Right lobe of liver (tissue), 6 donors: ENCODE measurements around the gene AKTIP. TPM values are rescaled to one million over a fixed set of nuclear protein-coding genes. Genes with fewer than 3 reads are reported as not detected.

Experiments
- ATAC-seq, 4 donors: fragments of 200-7000 bp; cut with Tn5 transposase; one replicate each; pipeline ENCODE4 v1.9.1; 2020; ENCODE audit warnings: mild to moderate bottlenecking in 4 of 4, moderate library complexity in 4 of 4
- DNase-seq, 3 donors: peaks; one replicate each; pipeline ENCODE4 v3.0.0-alpha.2; 2020
- H3K27ac ChIP-seq, 3 donors: fragments of 200-600 bp; one replicate each; pipeline ENCODE4 v1.8.0; 2022
- H3K27me3 ChIP-seq, 2 donors: fragments of 200-600 bp; one replicate each; pipeline ENCODE4 v1.8.0; 2022
- H3K36me3 ChIP-seq, 4 donors: fragments of 200-600 bp; sonication (generic) in 1 of 4; one replicate each; pipeline versions ENCODE4 v1.5.1 to v1.8.0; 2017 to 2022; ENCODE audit warnings: control low read depth in 1 of 4
- H3K4me1 ChIP-seq, 4 donors: fragments of 200-600 bp; sonication (generic) in 1 of 4; one replicate each; pipeline versions ENCODE4 v1.5.1 to v1.8.0; 2017 to 2022; ENCODE audit warnings: control low read depth in 1 of 4
- H3K4me3 ChIP-seq, 3 donors: fragments of 200-600 bp; one replicate each; pipeline ENCODE4 v1.8.0; 2022
- H3K9me3 ChIP-seq, 4 donors: fragments of 200-600 bp; sonication (generic) in 1 of 4; one replicate each; pipeline versions ENCODE4 v1.5.1 to v1.8.0; 2017 to 2022; ENCODE audit warnings: control low read depth in 1 of 4
- CTCF ChIP-seq, 4 donors: fragments of 200-600 bp in 3 of 4; fragments of 450-650 bp in 1 of 4; IDR thresholded peaks; one replicate each; pipeline versions ENCODE4 v1.5.1 to v1.8.0; 2016 to 2022; ENCODE audit warnings: antibody characterized with exemption in 4 of 4, mild to moderate bottlenecking in 2 of 4
- POLR2A ChIP-seq: fragments of 450-650 bp; IDR thresholded peaks from one replicate; pipeline ENCODE4 v1.6.1; 2017; ENCODE audit warnings: antibody characterized with exemption, mild to moderate bottlenecking
- WGBS: methylation state at CpG from one replicate; pipeline ENCODE4 v1.1.6; 2018; ENCODE audit warnings: low coverage, low lambda C conversion rate; ENCODE audit not compliant: insufficient coverage; ENCODE audit errors: missing lambda C conversion rate; 5-methylcytosine and 5-hydroxymethylcytosine counted together
- intact Hi-C, 2 donors: fragments of 100-400 bp; cut with DNase I; formaldehyde crosslinking; loops; one replicate each; pipeline versions ENCODE4 v1.11.2 to v1.14.1; 2022
- total RNA-seq, 6 experiments: library from RNA; depleted of rRNA in 2 of 6; stranded (reverse); fragments of >200 nt in 2 of 6; fragmentation: NEBNext Ultra II Directional in 3 of 6; extraction: Animal tissue kit (Norgen Biotek cat#: 25700) in 3 of 6; gene quantifications; one replicate each; pipeline versions ENCODE4 v1.1.0 to v1.2.4, GENCODE V29; 2016 to 2023
- donor health status: DM: no; HTN: yes; CAD: no.
- donor health status: DM: no; HTN: no; CAD: no.
- donor health status: DM: no; HTN: no; CAD: no.
- donor health status: DM: no; HTN: yes; CAD: no.
- donor health status: DM: no; HTN: yes; CAD: no.

The AKTIP gene
- total RNA-seq, 6 experiments from 2014 or later: 23.3 to 42.4 (median 26.5) TPM

- H3K27ac ChIP-seq: peak overlapping the region; percentile 9 to 96 (median 96)
- DNase-seq (no peak), ATAC-seq (no peak)
- no peak overlapping the region for H3K4me3 ChIP-seq
- TF ChIP-seq POLR2A (no peak), CTCF (IDR thresholded peaks at IDR 0.05) (no peak)
- peaks cover 0 to 37% (median 18%) of the 10 kb centered on the region in 4 donors for H3K4me1 ChIP-seq
- H3K9me3 ChIP-seq: no peaks in the 10 kb centered on the region
- no peaks in the 10 kb centered on the region for H3K27me3 ChIP-seq
- whole genome bisulfite sequencing: 27% methylated on average over 3 of the region's 6 CpGs
- intact Hi-C loops: no loop called here
- no peaks in the 10 kb centered on the region for H3K36me3 ChIP-seq
Measured at GRCh38 chr16:53511084-53511402, 8.0 kb upstream of the AKTIP start.

GRCh38 chr16:53510704-53511070 lies 7.7 kb upstream of the AKTIP start:
- TF ChIP-seq CTCF (IDR thresholded peaks at IDR 0.05): no peak
- TF ChIP-seq POLR2A: no peak
- no peaks in the 10 kb centered on the region for H3K36me3 ChIP-seq
- DNase-seq (peak in 1 of 3 donors; percentile 17), ATAC-seq (no peak)
- H3K27ac ChIP-seq: peak overlapping the region; percentile 9 to 96 (median 96)
- H3K4me1 ChIP-seq: peaks cover 0 to 37% (median 18%) of the 10 kb centered on the region in 4 donors
- no peak overlapping the region for H3K4me3 ChIP-seq
- no peaks in the 10 kb centered on the region for H3K27me3 ChIP-seq
- H3K9me3 ChIP-seq: no peaks in the 10 kb centered on the region
- WGBS: 13% methylated on average over 2 of the region's 2 CpGs
- intact Hi-C loops: no loop called here

GRCh38 chr16:53509906-53510703 lies 7.1 kb upstream of the AKTIP start:
- Histone ChIP-seq H3K27me3 (no peaks in the 10 kb centered on the region), H3K27ac (peak overlapping the region; percentile 69 to 96 (median 96)), H3K4me3 (peak overlapping the region; percentile 13 to 40 (median 19)), H3K36me3 (no peaks in the 10 kb centered on the region), H3K4me1 (peaks cover 0 to 37% (median 18%) of the 10 kb centered on the region in 4 donors), H3K9me3 (no peaks in the 10 kb centered on the region)
- ATAC-seq (peak; percentile 66 to 72 (median 70)), DNase-seq (peak; percentile 82 to 90 (median 85))
- TF ChIP-seq POLR2A (peak; percentile 46), CTCF (IDR thresholded peaks at IDR 0.05) (peak; percentile 88 to 98 (median 96))
- WGBS: 10% methylated on average over 29 of the region's 29 CpGs
- intact Hi-C loops: loop anchor here in 1 of 2 donors (10.0 kb wide), 1 partner anchor 75 kb away; the partner anchor contains the start of gene RBL2

GRCh38 chr16:53507464-53508179 lies 4.6 kb upstream of the AKTIP start:
- Histone ChIP-seq H3K4me1 (peaks cover 0 to 44% (median 19%) of the 10 kb centered on the region in 4 donors), H3K27me3 (no peaks in the 10 kb centered on the region), H3K4me3 (no peak overlapping the region), H3K36me3 (no peaks in the 10 kb centered on the region), H3K27ac (no peak overlapping the region), H3K9me3 (no peaks in the 10 kb centered on the region)
- no peak for DNase-seq
- ATAC-seq: no peak
- 89% methylated on average over 12 of the region's 12 CpGs for WGBS
- TF ChIP-seq CTCF (IDR thresholded peaks at IDR 0.05) (no peak), POLR2A (no peak)
- intact Hi-C loops: loop anchor here in 1 of 2 donors (10.0 kb wide), 1 partner anchor 73 kb away; the partner anchor contains the start of gene RBL2
